Caki2 (cell line): ENCODE measurements around the gene TMEM190. TPM values are rescaled to one million over a fixed set of nuclear protein-coding genes. Genes with fewer than 3 reads are reported as not detected.
A peak's percentile ranks its signal among the peaks of the same experiment; 100 is the strongest.

ENCODE experiments used
- DNase-seq: peaks from one replicate; pipeline ENCODE4 v3.0.0-alpha.2; 2015; ENCODE audit warnings: low read depth
- in situ Hi-C: cut with HindIII; loops from 2 replicates; pipeline ENCODE4 v1.10.0; 2016; ENCODE audit warnings: low sequenced_read_pairs, low pct_unique_long_range_greater_than_20kb, mixed read lengths
- total RNA-seq: library from RNA; depleted of rRNA; stranded (reverse); fragments of >200 nt; shearing (Covaris generic); gene quantifications from 2 replicates; pipeline ENCODE4 v1.2.3, GENCODE V29; 2014; ENCODE audit warnings: low replicate concordance

The TMEM190 gene
- total RNA-seq, 1 experiment from 2014 or later = not detected

DNA sequence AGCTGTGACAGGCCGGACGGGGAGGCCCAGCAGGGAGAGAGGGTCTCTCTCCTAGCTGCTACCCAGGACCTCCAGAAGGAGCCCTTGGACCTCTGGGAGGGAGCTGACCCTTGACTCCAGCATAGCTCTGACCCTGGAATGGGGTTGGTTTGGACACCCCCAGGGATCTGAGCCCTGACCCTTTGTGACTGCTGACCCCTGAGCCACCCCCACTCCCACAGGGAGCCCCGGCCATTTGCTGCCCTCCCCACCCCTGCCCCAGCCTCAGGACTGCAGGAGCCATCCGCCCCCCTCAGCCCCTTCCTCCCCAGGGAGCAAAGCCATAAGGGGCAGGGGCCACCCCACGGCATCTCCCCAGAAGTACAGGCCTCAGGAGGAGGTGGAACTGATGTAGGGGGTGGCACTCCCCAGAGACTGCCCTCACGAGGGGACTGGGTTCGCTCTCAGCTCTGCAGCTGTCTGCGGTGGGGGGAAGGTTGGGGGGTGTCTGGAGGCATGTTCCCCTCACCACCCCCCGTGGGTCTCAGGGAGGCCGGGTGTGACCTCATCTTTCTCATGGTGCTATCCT lies 29.1 kb upstream of the TMEM190 start:
- in situ Hi-C loops = loop anchor here (10.0 kb wide), 1 partner anchor 53 kb away; no protein-coding TSS in a partner anchor
- no peak for DNase-seq

DNA sequence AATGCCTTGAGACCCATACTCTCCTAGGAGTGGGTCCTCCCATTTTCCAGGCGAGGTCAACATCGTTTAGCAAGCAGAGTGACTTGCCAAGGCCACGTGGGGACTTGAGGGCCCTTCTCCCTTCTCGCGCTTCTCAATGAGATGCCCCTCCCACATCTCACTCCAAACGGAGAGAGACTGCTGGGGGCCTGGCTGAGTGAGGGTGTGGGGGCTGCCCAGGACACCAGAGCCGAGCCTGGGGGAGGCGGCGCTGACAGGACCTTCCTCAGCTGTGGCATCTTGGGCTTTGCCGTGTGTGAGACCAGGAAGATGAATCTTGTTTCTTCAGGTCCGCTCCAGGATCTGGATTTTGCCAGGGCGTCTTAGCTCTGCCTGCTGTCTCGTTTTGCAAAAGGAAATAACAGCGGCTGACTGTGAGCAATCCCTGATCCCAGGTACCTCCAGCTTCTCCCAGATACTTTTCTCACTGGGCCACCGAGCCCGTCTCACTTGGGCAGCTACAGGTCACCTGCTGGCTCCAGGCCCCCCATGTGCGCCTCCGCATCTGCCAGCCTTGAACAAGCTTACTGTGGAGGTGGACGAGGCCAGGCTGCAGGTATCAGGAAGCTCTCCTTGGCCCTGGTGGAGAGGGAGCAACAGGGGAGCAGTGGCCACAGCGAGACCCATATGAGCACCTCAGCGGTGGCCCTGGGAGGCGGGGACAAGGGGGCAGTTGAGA lies 28.1 kb upstream of the TMEM190 start:
- in situ Hi-C loops = loop anchor here (10.0 kb wide), 1 partner anchor 54 kb away; no protein-coding TSS in a partner anchor
- DNase-seq = no peak

DNA sequence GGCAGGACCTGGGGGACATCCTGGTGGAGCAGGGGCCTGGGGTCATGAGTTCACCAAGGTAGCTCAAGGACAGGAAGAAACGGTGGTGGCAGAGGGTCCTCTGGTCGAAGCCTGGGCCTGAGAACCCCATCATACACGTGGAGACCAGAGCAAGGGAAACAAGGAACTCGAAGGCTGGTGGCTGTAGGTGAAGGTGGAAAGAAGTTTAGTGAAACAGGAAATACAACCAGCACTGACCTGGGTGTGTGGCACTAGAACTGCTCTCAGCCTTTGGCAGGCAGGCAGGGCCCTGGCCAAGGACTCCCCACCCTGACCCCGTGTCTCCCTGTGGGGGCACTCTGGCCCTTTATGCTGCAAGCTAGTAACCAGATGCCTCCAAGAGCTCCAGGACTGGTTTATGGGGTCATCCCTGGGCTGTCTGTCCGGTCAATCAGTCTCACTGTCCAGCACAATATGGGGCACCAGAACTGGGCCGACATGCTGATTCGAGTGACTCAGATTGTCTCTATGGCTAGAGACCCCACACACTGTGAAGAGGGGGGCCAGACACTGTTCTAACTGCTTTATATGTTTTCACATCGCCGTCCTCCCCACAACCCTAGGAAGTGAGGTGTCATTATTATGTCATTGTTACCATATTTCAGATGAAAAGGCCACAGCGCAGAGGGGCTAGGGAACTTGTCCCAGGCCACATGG lies 25.9 kb upstream of the TMEM190 start:
- no peak for DNase-seq
- in situ Hi-C loops = no loop called here

DNA sequence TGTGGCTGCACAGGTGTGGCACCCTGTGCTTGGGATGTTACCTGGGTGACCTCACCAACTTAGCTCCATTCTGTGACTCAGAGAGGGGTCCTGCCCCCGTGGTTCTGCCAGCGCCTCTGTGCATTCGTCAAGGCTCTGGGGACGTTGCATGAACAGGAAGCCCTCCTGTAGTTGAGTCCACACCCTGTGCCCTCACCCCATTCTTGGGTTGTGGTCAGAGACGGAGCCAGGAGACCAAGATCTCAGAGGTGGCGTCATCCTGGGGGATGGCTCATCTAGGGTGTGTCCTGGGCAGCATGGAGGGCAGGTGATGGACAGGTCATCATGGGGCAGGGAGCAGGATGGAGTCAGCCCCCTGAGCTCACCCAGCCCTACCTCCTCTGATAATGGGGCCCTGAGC lies 24.6 kb upstream of the TMEM190 start:
- DNase-seq = no peak
- in situ Hi-C loops = no loop called here

DNA sequence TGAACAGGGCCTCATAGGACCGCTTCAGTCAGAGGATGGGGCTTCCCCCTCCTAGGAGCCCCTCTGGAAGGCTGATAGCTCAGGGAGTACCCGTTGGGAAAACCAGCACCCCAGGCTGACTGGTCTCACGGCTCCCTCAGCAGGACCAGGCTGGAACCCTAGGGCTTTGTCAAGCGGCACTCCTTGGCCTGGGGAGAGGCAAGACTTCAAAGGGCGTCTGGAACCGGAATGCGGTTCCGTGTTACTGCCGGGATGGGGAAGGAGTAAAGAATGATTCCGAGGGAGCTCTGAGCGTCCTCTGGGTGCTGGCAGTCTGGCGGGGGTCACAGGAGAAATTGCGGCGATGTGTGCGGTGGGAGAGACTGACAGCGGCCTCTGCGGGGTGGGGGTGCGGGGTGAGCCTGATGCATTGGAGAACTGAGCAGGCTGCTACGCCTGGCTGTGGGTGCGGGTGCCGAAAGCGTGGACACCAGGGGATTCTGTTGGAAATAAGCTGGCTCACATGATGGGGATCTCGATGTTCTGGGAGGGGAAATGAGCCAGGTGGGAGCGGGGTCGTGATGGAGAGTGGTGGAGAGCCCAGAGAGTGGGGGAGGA lies 24.0 kb upstream of the TMEM190 start:
- DNase-seq = no peak
- in situ Hi-C loops = no loop called here

DNA sequence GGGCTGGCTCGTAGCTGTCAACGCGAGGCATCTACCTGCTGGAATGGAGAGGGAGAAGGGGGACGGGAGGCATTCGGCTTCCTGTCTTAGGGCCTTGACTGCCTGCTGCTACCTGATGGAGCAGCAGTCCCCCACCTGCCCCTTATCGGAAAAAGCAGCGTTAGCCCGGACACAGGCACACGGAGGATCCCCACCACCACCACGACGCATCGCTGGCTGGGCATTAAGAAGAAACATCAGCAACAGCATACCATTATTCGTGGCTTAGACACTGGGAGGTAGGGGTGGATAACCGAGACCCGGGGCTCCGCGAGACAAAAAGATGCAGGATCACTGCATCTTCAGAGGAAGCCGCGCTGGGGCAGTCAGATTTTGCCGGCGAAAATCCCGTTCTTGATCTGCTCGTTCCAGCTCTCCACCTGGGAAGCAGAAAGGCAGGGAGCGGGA lies 23.2 kb upstream of the TMEM190 start:
- in situ Hi-C loops = no loop called here
- no peak for DNase-seq

DNA sequence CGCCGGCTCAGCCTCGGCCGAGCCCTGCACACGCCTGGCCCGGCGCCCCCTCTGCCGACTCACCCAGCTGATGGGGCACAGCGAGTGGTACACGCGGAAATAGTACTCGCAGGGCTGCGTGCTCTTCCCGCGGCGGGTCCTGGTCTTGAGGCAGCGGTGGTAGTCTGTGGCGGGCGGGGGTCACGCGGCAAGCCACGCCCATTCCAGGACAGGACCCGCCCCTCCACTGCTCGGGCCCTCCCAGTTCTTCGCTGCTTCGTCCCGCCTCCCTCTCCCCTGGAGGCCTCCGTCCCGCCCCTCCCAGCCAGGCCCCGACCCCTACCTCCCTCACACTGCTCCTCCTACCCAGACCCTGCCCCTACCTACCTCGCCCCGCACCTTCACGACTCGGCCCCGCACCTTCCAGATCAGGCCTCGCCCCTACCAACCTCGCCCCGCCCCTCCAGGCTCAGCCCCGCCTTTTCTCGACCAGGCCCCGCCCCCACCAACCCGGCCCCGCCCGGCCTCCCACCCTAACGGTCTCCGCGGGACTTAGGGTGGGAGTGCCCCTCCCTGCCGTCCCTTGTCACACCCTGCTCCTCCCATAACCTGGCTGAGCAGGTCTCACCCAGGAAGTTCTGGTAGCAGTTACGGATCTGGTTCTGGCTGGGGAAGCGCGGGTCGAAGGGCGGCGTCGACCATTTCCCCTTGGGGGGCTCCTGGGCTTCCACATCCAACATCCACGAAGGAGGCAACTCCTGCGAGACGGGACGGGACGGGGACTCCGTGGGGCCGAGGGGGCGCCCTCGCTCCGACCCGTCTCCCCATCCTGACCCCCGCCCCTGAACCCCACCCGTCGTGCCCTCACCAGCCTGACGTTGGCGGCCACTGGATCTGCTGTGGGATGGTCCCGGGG lies 22.6 kb upstream of the TMEM190 start:
- DNase-seq = peak; percentile 73

DNA sequence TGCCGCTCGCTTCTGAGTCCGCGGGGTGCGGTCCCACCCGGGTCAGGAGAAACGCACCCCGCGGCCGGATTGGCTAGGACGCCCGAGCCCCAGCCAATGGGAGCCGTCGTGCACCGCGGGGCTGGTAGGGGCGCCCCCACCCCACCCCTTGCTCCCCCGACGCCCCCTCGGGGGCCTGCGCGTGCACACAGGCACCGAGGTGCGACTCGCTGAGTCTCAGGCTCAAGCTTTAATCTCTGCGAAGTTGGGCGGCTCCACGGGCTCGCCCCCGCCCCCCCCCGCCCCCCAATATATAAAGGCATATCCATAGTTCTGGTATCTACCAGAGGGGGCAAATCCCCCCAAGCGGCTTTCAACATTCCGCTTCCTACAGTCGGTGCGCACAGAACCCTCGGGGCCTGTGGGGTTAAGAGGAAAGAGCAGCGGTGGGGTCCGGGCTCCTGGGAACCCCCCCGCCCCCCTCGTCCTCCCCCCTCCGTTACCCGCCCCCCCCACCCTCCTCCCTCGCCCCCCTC lies 21.9 kb upstream of the TMEM190 start, which contains the start of gene COX6B2:
TSS of gene COX6B2 (minus strand) at position 22 of the 515 bp plus-strand sequence. CDS start 198 bp downstream, outside the sequence.
- no peak for DNase-seq
- in situ Hi-C loops = no loop called here

More for the DNA sequence above, 22.6 kb upstream of the TMEM190 start:
- in situ Hi-C loops = no loop called here

DNA sequence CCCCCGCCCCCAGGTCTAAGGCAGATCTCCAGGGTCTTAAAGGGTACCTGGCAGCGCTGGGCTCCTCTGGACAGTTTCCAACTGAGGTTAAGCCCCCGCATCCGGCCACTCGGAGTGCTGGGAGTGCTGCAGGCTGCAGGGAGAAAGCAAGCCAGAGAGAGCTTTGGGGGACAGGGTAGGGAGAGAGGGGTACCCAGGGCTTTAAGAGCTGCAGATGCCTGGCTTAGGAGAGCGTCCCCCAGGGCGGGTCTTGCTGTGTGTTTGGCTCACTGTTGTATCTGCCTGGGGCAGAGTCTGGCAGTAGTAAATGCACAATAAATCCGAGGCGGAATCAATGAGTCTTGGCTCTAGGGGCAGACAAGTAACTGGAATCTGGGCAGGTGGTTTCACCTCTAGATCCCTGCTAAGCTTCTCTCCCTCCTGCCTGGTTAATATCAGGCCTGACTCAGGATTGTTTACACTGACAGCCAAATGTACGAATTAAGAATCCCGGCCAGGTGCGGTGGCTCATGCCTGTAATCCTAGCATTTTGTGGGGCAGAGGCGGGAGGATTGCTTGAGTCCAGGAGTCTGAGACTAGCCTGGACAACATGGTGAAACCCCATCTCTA lies 21.3 kb upstream of the TMEM190 start:
- DNase-seq = no peak
- in situ Hi-C loops = no loop called here

DNA sequence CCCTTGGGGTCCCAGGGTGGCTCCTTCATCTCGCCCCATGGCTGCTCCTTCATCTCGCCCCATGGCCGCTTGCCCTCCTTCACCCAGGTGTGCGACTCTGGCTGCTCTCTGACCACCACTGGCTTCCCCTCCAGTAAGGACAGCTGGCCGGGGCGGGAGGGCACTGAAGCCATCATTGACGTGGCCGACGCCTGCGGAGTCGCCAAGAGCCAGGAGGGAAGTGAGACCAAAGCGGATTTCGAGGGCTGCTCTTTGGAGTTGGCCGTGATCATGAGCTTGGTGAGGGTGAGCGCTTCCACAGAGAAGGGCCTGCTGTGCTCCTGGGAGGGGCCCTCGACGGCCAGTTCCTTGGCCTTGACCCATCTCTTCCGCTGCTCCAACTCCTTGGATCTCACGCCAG lies 18.1 kb upstream of the TMEM190 start:
- in situ Hi-C loops = no loop called here
- DNase-seq = no peak

DNA sequence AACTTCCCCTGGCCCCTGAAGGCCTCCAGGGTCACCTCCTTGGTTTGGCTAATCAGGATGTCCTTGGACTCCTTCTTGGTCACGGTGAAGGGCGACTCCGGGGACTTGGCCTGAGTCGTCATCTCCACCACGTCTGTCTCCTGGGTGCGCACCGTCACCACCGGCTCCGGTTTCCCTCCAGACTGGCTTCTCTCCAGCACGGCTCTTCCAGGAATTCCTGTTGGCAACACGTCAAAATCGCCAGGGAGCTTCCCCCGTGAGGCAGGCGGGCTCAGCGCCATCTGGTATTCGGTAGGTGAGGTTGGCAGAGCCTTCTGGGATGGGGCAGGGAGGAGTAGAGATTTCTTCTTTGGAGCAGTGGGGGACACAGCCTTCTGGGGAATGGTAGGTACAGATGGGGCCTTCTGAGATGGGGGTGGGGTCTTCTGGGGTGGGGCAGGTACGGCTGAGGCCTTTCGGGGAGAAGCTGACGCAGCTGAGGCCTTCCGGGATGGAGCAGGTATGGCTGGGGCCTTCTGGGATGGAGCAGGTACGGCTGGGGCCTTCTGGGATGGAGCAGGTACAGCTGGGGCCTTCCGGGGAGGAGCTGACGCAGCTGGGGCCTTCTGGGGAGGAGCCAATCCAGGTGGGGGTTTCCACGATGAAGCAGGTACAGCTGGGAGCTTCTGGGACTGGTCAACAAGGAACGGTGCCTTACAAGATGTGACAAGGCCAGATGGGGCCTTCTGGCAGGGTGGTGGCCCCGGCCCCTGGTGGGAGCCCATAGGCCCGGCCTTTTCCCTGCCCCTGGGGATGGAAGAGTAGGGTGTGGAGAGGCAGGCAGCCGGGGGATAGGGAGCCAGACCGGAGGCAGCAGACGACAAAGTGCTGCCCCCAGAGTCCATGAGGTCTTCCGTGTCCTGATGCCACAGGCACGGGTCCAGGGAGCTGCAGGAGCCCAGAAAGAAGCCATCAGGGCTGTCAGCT lies 17.4 kb upstream of the TMEM190 start:
- no peak for DNase-seq
- in situ Hi-C loops = no loop called here

DNA sequence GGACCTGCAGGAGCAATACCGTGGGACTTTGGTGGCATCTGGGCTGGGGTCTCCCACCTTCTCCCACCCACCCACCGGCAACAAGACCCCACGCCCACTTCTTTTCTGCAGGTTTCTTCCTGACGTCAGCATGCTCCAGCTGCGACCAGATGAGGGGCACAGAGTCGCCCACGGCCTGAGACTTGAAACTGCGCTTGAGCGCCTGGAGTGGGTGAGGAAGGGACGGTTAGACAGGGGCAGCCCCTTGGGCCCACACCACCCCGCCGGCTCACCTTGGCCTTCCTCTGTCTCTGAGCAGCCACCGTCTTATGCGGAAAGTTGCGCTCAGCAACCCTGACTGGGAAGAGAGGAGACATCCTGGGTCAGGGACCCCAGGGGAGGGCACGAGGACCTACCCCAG lies 15.7 kb upstream of the TMEM190 start:
- in situ Hi-C loops = no loop called here
- no peak for DNase-seq

DNA sequence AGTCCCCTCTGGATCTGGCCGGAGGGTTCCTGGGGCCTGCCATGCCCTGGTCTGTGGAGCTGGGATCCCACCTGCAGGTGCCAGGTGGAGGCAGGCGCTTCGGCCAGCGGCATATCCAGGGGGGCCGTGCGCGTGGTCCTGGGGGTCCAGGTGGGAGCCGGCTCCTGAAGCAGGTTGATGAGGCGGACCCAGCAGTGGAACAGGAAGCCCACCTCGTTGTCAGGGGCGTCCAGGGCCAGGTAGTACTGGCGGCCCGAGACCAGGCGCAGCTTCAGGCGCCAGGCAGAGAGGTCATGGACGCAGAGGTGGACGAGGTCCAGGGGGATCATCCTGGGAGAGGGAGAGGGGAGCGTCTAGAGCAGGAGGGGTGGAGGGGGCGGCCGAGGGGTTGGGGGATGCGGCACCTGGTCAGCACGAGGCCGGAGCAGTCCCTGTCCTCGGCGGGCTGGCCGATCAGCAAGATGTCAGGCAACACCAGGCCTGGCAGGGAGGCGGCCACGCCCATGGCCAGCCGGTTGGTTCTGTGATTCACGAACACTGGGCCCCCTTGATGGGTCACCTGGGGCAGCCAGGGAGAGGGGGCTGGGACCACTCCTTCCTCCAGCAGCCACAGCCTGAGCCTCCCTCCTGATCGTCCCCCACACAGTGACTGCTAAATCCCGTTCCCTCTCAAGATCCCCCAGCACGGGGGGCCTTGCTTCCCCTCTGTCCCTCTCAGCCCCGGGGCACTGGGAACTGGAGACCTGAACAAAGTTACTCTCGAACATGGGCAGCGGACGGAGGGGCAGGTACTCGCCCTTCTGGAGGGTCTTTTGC lies 14.2 kb upstream of the TMEM190 start:
- no peak for DNase-seq
- in situ Hi-C loops = no loop called here

DNA sequence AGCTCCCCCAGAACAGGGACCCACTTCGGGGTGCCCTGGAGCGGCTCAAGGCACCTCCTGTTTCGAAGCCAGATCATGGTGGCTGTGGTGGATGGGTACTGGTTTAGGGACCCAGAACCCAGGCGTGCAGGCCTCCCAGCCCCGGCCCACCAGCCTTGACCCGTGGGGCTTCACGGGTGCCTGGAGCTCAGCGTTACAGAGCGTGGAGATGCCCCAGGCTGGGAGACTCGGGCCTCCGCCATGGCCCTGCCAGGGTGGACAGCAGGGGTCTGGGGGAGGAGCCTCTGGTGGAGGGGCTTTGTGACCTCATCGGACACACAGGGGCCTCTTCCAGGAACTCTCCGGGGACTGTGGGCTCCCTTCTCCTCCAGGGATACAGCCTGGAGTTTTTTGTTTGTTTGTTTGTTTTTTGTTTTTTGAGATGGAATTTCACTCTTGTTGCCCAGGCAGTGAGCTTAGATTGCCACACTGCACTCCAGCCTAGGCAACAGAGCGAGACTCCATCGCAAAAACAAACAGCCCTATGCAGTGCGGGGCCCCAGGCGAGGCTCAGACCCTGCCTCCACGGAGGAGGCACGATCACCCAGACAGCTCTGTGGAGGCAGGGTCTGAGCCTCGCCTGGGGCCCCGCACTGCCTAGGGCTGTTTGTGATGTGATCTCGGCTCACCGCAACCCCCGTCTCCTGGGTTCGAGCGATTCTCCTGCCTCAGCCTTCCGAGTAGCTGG lies 13.5 kb upstream of the TMEM190 start, which contains the start of gene GARIN5B:
TSS of gene GARIN5B (minus strand) at position 271 of the 727 bp plus-strand sequence. CDS start at position 77, 194 bp downstream.
- in situ Hi-C loops = no loop called here
- DNase-seq = no peak

DNA sequence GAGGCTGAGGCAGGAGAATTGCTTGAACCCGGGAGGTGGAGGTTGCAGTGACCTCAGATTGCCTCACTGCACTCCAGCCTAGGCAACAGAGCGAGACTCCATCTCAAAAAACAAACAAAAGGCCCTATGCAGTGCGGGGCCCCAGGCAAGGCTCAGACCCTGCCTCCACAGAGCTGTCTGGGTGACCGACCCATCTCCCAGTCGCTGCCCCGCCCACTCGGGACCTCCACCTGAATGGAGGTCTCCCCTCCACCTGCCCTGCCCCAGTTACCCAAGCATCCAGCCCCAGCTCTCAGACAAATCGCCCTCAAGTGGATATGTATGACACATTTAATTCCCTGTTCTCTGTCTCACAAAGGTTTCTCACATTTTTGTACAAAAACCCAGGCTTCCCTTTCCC lies 11.4 kb upstream of the TMEM190 start:
- in situ Hi-C loops = no loop called here
- no peak for DNase-seq
